Dendritic cell treated with granulocyte-macrophage colony-stimulating factor and Interleukin-4, amounts not matched to agents 40 ng/mL and 50 ng/mL, for 4 days (primary cell): Measurements from ENCODE around the gene INTS6.

ENCODE experiments used
- H3K27ac Mint-ChIP-seq: one replicate; pipeline ENCODE4 v1.8.0; 2022; ENCODE audit warnings: mild to moderate bottlenecking, mixed read lengths
- H3K27me3 Mint-ChIP-seq: one replicate; pipeline ENCODE4 v1.8.0; 2022; ENCODE audit warnings: mild to moderate bottlenecking, mixed read lengths
- H3K36me3 Mint-ChIP-seq: one replicate; pipeline ENCODE4 v1.8.0; 2022; ENCODE audit warnings: low read depth, mixed read lengths
- H3K4me1 Mint-ChIP-seq: one replicate; pipeline ENCODE4 v1.8.0; 2022; ENCODE audit warnings: low read depth, mixed read lengths
- H3K4me3 Mint-ChIP-seq: one replicate; pipeline ENCODE4 v1.8.0; 2022; ENCODE audit warnings: mild to moderate bottlenecking, moderate library complexity, mixed read lengths
- H3K9me3 Mint-ChIP-seq: one replicate; pipeline ENCODE4 v1.8.0; 2022; ENCODE audit warnings: mixed read lengths
- intact Hi-C: fragments of 100-400 bp; cut with micrococcal nuclease; formaldehyde crosslinking; loops from one replicate; pipeline ENCODE4 v1.15.0; 2022

INTS6 gene

GRCh38 chr13:51324714-51325420 is 128.0 kb downstream of the INTS6 start:
- Mint-ChIP-seq H3K36me3 (no peaks in the 10 kb centered on the region), H3K4me3 (no peak overlapping the region), H3K9me3 (no peaks in the 10 kb centered on the region), H3K27me3 (no peaks in the 10 kb centered on the region), H3K27ac (no peak overlapping the region), H3K4me1 (peaks cover under 1% of the 10 kb centered on the region)
- intact Hi-C loops = no loop called here

- no peaks in the 10 kb centered on the region for H3K27me3 Mint-ChIP-seq
- no peak overlapping the region for H3K4me3 Mint-ChIP-seq
- H3K36me3 Mint-ChIP-seq = no peaks in the 10 kb centered on the region
- no peaks in the 10 kb centered on the region for H3K4me1 Mint-ChIP-seq
- H3K27ac Mint-ChIP-seq = no peak overlapping the region
- no peaks in the 10 kb centered on the region for H3K9me3 Mint-ChIP-seq
- intact Hi-C loops = no loop called here
Observed at GRCh38 chr13:51323824-51324511, 128.9 kb downstream of the INTS6 start.

DNA sequence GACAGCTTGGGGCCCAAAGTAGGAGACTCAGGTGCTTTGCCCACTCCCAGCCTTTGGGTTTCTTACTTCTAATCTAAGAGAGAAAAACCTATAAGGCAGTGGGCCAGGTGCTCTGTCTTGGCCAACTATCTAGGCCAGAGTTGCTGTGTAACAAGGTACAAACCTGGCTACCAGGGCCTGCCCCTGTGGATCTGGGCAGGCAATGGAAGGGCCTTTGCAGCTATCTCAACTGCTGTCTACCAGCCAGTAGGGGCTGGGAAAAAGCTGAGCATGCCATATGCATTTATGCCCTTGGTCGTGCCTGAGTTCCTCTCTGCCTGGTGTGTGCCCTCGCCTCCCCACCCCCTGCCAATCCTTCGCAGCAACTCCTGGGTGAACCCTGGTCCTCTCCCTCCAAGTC is 130.0 kb downstream of the INTS6 start:
- Mint-ChIP-seq H3K9me3 (no peaks in the 10 kb centered on the region), H3K27ac (no peak overlapping the region), H3K36me3 (no peaks in the 10 kb centered on the region), H3K4me3 (no peak overlapping the region), H3K4me1 (no peaks in the 10 kb centered on the region), H3K27me3 (no peaks in the 10 kb centered on the region)
- intact Hi-C loops = no loop called here

DNA sequence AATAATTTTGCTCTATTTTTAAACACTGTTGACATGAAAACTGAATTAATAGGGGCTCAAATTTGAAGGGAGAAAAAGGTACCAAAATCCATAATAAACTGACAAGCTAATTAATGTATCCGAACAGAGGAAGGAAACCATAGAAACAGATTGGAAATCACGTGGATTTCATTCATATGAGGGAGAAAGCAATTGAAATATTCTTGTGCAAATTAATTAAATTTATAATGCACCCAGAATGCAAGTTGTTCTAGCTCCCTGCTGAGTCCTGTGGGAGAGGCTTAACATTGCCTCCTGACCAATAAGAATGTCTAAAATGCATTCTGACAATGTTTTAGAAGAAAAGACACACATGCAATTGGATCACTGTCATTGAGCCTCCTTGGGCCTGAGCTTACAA is 131.0 kb downstream of the INTS6 start:
- no peaks in the 10 kb centered on the region for H3K9me3 Mint-ChIP-seq
- H3K4me3 Mint-ChIP-seq = no peak overlapping the region
- no peak overlapping the region for H3K27ac Mint-ChIP-seq
- no peaks in the 10 kb centered on the region for H3K36me3 Mint-ChIP-seq
- no peaks in the 10 kb centered on the region for H3K4me1 Mint-ChIP-seq
- intact Hi-C loops = no loop called here
- H3K27me3 Mint-ChIP-seq = no peaks in the 10 kb centered on the region

GRCh38 chr13:51318876-51319275 is 134.0 kb downstream of the INTS6 start:
- Mint-ChIP-seq H3K4me3 (no peak overlapping the region), H3K9me3 (no peaks in the 10 kb centered on the region), H3K27ac (no peak overlapping the region), H3K27me3 (no peaks in the 10 kb centered on the region), H3K36me3 (no peaks in the 10 kb centered on the region), H3K4me1 (peaks cover 7% of the 10 kb centered on the region)
- intact Hi-C loops = no loop called here

- Mint-ChIP-seq H3K36me3 (no peaks in the 10 kb centered on the region), H3K9me3 (no peaks in the 10 kb centered on the region), H3K27ac (no peak overlapping the region), H3K27me3 (no peaks in the 10 kb centered on the region), H3K4me1 (peaks cover 7% of the 10 kb centered on the region), H3K4me3 (no peak overlapping the region)
- intact Hi-C loops = no loop called here
Observed at GRCh38 chr13:51318015-51318414, 134.8 kb downstream of the INTS6 start.

DNA sequence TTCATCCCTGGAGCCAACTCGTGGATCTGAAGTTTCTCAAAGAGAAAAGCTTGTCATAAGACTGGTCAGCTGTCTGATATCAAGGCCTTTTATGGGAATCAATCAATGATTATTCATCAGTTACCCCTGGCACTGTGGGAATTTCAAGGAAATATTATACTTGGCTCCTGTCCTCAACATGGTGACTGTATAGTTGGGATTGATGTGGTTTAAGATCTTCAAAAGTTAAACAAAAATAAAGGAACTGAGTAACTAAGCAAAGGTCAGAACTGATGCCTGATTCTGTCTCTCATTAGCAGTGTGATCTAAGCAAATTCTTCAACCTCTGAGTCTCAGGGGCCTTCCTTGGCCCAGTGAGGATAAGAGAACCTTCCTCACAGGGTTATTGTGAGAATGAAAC is 135.6 kb downstream of the INTS6 start:
- Mint-ChIP-seq H3K27ac (no peak overlapping the region), H3K4me1 (peaks cover 7% of the 10 kb centered on the region), H3K4me3 (no peak overlapping the region), H3K36me3 (no peaks in the 10 kb centered on the region), H3K9me3 (no peaks in the 10 kb centered on the region), H3K27me3 (peaks cover under 1% of the 10 kb centered on the region)
- intact Hi-C loops = no loop called here

GRCh38 chr13:51313619-51314018 is 139.2 kb downstream of the INTS6 start:
- Mint-ChIP-seq H3K27me3 (peaks cover 2% of the 10 kb centered on the region), H3K9me3 (no peaks in the 10 kb centered on the region)

GRCh38 chr13:51311957-51312520 is 140.8 kb downstream of the INTS6 start:
- Mint-ChIP-seq H3K27ac (no peak overlapping the region), H3K27me3 (peaks cover 2% of the 10 kb centered on the region), H3K9me3 (no peaks in the 10 kb centered on the region), H3K4me1 (peaks cover 7% of the 10 kb centered on the region), H3K36me3 (no peaks in the 10 kb centered on the region), H3K4me3 (no peak overlapping the region)
- intact Hi-C loops = no loop called here

More at GRCh38 chr13:51313619-51314018, 139.2 kb downstream of the INTS6 start:
- Mint-ChIP-seq H3K4me3 (no peak overlapping the region), H3K27ac (no peak overlapping the region), H3K4me1 (peaks cover 7% of the 10 kb centered on the region), H3K36me3 (no peaks in the 10 kb centered on the region)
- intact Hi-C loops = no loop called here
